Fibroblast of lung (primary cell): Measurements from ENCODE around the gene PDE4B.

Experiments used
- EZH2 ChIP-seq: IDR thresholded peaks from 2 replicates; pipeline ENCODE4 v1.5.1; 2012; ENCODE audit warnings: low read length, control low read depth, mild to moderate bottlenecking; ENCODE audit errors: missing control alignments
- TF ChIP-seq, protein P1 (sequence below), 2 donors: IDR thresholded peaks in 1 of 2; conservative IDR thresholded peaks in 1 of 2; 1 replicate in 1 of 2; 2 replicates in 1 of 2; pipeline ENCODE4 v1.5.1; 2011 to 2012; ENCODE audit warnings: low read length in 2 of 2, control low read depth in 1 of 2, inconsistent platforms in 1 of 2, low read depth in 1 of 2, mild to moderate bottlenecking in 1 of 2

DNA sequence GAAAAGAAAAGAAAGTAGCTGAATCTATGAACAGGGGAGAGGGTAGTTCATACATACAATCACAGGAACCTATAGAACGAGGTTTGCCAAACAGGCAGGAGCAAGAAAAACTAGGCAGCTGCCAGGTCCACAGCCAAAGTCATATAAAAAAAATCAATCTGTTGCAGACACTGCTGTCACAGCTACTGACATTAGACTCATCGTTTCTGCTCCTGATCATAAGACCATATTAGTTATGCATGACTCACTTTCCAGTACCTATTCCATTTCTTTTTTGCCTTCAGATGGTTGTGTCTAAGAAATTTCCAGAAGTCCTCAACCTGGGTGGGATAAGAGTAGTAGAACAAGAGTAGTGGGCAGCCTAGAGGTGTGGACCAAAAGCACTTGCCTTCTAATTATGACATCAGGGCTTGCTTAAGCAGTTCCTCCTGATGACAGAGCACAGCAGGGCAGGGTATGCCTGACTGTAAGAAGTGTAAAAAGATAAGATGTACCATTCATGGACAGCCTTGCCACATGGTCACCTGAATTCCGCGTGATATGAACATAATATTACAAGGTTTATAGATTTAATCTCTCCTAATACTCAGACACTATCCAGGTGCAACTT is 418.0 kb downstream of the PDE4B start:
- TF ChIP-seq, protein P1, sequence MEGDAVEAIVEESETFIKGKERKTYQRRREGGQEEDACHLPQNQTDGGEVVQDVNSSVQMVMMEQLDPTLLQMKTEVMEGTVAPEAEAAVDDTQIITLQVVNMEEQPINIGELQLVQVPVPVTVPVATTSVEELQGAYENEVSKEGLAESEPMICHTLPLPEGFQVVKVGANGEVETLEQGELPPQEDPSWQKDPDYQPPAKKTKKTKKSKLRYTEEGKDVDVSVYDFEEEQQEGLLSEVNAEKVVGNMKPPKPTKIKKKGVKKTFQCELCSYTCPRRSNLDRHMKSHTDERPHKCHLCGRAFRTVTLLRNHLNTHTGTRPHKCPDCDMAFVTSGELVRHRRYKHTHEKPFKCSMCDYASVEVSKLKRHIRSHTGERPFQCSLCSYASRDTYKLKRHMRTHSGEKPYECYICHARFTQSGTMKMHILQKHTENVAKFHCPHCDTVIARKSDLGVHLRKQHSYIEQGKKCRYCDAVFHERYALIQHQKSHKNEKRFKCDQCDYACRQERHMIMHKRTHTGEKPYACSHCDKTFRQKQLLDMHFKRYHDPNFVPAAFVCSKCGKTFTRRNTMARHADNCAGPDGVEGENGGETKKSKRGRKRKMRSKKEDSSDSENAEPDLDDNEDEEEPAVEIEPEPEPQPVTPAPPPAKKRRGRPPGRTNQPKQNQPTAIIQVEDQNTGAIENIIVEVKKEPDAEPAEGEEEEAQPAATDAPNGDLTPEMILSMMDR (conservative IDR thresholded peaks at IDR 0.05 in 1 of 2, IDR thresholded peaks at IDR 0.05 in 1 of 2; ENCODE audit: low read depth in 1 of 2, low read length in 2 of 2), result no peak
- TF ChIP-seq EZH2, result no peak
